Fibroblast of skin of right quadriceps (primary cell): ENCODE results near the gene SPSB4.
A peak's percentile ranks its signal among the peaks of the same experiment; 100 is the strongest.
"Not testable (repeated sequence)": the region's sequence is repeated elsewhere in the genome, so short reads cannot be mapped to it uniquely, and the experiment has no call there.

Source experiments
- DNase-seq: peaks from one replicate; pipeline ENCODE4 v3.0.0-alpha.2; 2013

Gene SPSB4

DNA sequence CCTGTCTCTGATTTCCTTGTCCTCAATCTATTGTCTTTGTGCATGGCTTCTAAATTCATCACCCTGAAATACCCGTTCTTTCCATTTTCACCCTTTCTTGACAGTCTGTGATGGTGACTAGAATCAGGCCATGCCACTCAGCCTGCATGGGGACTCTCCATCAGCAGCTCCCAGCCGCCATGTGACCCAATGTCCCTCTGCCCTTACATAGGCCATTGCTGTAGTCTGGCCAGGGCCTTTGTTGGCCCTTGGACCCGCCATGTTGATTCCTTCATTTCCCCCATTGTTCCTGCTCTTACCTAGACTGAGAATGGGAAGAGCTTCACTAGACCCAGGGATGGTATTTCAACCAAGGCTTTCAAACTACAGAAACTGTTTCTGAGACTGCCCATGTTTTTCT, 45.8 kb downstream of the SPSB4 start:
- no peak for DNase-seq

DNA sequence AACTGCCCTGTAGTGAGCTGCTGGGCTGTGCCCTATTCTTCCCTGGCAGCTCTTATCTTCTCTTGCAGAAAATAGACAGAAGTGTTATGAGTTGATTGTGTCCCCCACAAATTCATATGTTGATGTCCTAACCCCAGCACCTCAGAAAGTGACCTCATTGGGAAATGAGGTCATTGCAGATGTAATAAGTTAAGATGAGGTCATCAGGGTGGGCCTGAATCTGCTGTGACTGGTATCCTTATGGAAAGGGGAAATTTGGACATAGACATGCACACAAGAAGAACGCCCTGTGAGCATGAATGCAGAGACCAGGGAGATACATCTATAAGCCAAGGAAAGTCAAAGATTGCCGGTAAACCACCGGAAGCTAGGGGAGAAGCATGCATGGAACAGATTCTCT, 49.0 kb downstream of the SPSB4 start:
- no peak for DNase-seq

DNA sequence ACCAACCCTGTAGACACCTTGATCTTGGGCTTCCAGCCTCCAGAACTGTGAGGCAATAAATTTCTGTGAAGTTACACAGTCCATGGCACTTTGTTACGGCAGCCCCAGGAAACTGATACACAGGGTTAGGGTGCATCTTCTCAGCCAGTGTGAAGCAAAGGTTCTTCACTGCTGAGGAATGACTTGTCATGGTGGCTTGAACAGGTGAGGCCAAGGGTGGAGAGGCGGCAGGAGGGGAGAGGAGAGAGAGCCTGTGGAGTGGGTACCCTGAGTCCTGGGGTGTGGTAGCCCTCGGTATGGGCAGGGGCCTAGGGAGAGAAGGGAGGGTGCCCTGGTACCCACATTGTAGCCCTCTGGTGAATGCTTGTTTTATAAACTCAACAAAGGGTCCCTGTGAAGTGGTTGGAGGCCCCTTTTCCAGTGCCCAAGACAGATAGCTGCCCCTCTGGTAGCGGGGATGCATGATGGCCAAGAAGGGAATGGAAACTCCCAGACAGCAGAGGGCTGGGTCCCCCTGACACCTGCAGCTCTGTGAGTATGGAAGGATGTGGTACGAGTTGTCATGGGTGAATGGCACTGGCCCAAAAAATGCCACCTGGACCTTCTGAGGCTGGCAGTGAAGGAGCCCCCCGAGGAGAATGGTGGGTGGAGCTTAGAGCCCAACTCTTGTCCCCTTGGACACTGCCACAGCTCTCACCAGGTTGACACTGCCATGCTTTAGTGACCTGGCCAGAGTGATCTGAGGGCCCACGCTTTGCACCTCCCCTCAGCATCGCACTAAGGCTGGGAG, 49.6 kb downstream of the SPSB4 start:
- DNase-seq, result no peak

DNA sequence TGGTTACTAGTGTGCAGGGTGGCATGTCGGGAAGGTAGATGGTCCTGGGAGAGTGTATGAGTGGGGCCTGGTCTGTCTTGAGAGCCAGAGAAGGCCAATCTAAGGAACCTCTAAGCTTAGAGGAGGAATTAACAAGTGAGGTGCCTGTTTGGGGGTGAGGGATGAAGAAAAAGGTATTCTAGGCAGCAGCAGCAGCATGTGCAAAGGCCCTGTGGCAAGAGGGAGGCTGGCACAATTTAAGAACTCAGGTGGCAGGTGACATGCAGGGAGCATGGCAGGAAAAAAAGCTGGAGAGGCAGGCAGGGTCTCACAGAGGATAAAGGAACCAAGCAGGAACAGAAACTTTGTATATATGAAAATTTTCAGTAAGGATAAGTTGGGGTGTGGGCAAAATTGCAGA, 51.2 kb downstream of the SPSB4 start:
- no peak for DNase-seq

DNA sequence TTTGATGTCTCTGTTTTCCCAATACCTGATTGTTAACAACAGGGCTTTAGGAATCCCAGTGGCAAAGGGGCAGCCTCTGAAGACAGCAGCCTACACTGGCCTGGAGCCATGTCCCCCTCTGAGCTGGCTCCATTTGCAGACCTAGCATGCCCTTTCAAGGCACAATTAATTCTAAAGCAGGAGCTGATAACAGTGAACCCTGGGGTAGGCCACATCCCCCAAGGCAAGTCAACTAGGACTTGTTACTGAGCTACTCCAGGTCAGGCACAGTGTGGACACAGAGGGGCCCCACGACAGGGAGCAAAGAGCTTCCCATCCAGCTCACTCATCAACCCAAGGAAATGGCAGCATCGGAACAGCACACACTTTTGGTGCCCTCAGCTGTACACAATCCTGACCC, 51.9 kb downstream of the SPSB4 start:
- DNase-seq, result no peak

DNA sequence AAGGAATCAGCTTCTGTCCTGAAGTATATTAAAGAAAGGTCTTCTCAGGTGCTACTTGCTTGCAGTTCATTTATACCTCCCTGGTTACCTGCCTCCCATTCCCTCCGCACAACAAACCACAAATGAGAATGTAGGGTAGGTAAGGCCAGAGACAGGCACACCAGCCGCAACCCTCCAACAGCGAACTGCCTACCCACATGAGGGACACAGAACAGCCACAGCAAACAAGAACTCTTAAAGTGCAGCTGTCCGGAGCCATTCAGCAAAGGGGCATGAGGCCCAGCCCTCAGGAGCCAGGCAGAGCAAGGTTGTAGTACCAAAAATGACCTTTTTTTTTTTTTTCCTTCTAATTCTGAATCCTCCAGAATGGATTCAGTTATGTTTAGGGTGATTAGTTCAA, 52.4 kb downstream of the SPSB4 start:
- DNase-seq, result no peak

DNA sequence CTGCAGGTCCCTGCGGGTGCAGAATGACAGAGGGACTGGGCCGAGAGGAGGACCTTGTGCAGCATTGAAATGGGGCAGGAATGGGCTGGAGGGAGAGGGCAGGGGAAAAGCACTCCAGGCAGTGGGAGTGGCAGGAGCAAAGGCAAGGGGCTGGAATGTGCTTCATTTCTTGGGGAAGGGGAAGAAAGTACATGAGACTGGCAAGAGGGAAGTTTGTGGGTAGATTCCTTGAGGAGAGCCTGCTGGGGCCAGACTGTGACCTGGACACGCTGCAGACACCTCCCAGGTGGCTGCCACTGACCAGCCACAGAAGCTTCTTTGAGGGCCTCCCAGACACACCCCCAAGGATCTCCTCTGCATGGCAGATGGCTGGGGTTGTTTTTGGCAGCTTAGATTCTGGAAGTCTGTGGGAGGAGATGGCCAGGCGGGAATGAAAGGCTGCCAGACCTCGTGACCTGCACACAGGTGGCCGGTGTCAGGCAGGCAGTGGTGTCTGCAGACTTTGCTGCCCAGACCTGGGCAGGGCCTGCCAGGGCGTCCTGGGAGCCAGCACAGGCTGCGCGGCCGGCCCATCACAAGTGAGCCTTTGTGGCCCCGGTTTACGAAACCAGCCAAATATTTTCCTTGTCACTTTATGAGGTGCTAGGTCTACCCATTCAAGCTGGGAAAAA, 53.1 kb downstream of the SPSB4 start:
- no peak for DNase-seq

DNA sequence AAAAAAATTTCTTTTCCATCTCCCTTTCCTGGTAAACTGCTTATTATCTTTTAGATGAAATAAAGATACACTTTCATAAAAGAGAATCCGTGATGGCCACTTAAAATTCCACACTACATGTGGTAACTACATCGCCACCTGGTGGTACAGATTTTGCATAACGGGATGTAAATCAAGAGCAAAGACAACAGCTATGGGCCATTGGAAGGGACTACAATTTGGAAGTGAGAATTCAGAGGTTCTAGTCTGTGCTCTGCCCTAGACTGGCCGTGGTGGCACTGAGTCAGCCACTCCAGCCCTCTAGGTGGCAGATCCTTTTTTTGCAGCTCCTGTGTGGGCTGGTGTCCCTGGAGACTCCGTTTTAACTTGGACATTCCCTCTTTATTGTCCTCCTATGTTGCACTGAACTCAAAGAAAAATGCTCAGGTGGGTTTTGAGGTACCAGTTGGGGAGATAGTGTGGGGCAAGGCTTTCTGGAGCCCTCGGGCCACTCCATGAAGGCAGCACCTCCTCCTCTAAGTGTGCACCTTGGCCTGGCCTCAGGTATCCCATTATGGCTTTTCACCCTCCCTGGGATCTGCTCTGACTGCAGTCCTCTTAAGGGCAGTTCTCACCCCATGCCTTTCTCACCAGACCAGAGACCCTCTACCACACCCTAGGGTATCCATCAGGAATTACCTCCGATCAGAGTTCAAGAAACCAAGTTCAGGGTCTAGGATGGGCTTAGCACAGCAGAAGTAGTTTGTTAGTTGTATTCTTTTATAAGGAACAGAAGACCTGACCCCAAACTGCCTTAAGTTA, 54.9 kb downstream of the SPSB4 start:
- peak; percentile 73 for DNase-seq

DNA sequence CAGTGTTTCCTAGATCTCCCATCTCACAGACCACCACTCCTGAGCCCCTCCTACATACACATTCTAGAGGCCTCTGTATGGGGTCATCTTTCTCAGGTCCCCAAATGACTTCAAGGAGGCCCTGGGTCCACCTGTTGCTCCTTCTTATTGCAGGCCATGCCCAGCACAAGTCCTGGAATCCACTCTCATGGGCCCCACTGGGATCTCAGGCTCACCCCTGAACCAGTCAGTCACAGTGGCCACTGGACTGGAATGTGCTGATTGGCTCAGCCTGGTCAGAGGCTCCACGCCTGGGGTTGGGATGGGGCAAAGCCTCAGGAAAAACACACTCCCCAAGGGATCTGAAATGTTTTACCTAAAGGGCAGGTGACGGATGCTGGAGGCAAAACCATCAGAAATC, 55.7 kb downstream of the SPSB4 start:
- no peak for DNase-seq

DNA sequence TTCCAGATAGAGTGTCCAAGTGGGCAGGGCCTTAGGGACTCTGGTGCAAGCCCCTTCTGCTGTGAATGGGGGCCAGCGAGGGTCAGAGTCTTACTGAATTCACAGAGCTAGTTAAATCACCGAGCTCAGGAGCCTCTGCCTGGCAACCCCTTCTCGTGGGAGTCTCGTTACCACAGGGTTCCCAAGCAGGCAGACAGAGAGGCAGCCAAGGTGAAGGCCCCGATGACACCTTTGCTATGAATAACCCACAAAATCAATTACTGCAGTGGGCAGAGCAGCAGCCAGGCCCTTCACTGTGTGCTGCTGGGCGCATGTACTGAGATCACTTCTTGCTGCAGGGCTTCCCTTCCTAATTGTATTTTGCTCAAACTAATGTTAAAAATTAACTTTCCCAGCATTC, 56.9 kb downstream of the SPSB4 start:
- no peak for DNase-seq

DNA sequence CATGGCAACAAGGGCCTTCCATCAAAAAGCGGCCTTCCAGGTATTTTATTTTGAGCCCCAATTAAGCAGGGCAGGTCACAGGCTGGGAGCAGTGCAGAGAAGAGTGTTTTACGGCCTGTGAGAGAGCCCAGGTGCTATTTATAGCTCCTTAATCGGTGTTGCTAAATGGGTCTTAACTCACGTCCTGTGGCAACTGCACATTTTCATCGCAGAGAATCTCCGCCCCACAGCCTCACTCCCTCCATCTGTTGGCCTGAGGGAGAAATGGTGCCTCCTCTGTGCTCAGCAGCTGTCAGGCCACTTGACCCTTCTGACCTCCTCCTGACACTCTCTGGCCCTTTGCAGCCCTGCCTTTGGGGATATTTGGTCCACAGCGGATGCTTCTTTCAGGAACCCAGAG, 58.6 kb downstream of the SPSB4 start:
- no peak for DNase-seq

DNA sequence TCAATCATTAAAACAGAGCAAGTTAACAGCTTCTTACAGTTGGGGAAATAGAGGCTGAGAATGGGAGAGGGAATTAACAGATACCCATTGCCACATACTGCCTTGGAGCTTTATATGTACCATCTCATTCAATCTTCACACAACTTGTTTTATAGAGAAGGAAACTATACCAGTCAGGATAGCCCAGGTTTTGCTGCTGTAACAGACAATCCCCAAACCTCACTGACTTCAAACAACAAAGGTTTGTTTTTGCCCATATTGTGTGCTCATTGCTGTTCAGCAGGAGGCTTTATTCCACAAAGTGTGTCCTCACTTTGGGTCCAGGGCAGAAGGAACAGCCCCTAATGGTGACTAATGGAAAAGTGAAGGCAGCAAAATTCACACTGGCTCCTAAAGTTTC, 59.2 kb downstream of the SPSB4 start:
- no peak for DNase-seq

DNA sequence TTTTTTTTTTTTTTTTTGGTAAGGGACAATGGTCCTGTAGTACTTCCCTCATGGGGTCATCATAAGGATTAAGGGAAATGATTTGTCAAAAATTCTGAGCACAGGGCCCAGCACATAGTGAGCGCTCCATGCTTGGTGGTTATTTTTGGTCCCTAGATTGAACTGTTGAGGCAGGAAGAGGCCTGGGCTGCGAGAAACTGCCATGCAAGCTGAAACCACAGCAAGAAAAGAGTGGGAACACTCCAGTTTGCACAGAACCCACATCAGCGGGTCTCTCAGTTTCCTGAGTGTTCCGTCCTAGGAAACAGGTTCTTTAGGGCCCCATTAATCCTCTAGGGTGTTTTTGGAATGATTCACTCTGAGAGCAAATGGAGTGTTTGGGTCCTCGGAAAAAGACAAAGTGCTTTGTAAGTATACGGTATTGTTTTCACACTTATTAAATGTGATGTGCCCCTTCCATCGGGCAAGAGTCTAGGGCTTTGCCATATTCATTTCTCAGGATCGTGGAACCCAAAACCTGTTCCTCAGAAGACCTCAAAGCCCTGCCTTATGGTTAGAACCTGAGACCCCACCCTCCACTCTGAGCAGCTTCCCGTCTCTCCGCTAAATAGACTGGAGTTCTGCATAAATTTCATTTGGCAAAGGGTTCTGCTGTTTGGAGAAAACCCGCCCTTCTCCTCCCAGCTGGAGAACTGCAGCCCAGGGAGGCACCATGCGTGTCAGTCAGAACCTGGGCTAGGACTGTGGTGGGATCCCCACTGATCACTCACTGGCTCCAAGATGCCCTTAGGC, 60.4 kb downstream of the SPSB4 start:
- no peak for DNase-seq

DNA sequence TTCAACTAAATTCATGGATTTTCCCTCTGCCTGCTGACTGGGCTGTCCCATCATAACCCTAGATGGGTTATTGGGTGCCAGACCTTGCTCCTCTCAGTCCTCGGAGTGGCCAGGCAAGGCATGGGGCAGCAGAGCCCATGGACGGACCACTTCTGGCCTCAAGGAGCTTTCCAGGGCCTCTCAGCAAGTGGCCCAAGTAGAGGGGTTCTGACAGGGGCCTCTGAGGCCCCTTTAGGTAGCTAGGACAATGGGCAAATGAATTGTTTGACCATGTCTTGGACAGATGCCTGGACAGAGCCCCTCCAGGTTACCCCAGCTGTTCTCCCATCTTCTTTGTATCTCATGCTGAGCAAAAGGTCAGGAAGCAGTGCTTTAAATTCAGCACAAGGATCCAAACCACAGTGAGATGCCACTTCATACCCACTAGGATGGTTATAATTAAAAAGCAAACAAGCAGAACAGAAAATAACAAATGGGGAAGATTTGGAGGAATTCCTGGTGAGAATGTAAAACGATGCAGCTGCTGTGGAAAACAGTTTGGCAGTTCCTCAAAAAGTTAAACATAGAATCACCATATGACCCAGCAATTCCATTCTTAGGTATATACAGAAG, 61.6 kb downstream of the SPSB4 start:
- no peak for DNase-seq

DNA sequence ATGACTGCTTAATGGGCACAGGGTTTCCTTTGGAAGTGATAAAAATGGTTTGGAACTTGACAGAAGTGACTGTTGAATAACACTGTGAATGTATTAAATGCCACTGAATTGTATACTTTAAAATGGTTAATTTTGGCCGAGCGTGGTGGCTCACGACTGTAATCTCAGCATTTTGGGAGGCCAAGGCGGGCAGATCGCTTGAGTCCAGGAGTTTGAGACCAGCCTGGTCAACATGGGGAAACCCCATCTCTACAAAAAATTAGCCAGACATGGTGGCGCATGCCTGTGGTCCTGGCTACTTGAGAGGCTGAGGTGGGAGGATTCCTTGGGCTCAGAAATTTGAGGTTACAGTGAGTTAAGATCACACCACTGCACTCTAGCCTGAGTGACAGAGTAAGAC, 62.5 kb downstream of the SPSB4 start:
- not testable (repeated sequence) for DNase-seq

DNA sequence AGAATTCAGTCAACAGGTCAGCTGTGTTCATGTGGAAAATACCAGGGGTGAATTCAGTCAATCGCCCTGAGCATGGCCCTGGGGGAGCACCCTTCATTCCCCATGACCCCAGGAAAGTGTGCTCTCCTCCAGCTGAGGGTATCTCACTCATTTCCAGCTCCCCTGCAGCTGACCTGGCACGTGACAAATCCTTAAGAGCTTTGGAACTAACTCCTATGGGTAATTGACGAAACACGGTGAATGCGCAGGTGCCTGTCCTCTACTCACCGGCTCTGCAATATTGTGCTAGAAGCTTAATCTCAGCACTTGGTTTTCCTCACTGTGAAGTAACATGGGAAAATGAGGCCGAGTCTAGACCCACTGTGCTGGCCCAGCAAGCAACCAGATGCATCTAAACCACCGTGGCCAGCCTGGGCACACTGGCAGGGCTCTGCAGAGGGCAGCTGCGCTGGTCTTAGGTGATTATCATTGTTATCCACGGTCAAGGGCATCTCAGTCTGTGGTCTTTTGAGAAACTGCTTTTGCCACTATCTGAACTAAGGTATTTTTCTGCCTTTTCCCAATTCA, 63.1 kb downstream of the SPSB4 start:
- DNase-seq, result no peak

DNA sequence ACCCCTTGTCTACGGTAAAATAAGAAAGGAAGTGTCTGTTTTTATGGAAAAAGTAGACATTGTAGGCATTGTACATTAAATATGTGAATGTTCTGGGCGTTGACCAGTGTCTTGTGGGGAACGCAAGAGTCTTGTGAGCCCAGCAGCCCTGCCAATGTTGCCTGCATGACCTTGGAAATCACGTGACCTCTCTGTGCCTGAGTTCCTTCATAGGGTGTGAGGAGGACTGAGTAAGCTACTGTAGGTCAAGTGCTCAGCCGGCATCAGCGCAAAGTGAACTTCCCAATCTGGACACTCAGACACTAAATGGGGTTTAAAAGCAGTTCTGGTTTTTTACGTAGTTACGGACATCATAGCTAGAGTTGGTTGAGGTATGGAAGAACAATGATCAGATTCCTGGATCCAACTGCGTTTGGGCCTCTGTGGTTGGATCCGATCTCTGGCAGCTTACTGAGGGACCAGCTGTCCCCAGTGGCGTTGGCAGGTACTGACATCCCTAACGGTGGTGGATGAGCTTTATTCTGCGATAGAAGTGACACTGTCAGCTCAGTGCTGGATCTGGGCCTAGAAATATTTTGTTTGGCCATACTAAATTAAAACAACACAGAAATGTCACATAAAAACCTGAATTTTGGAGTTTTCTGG, 63.8 kb downstream of the SPSB4 start:
- no peak for DNase-seq

DNA sequence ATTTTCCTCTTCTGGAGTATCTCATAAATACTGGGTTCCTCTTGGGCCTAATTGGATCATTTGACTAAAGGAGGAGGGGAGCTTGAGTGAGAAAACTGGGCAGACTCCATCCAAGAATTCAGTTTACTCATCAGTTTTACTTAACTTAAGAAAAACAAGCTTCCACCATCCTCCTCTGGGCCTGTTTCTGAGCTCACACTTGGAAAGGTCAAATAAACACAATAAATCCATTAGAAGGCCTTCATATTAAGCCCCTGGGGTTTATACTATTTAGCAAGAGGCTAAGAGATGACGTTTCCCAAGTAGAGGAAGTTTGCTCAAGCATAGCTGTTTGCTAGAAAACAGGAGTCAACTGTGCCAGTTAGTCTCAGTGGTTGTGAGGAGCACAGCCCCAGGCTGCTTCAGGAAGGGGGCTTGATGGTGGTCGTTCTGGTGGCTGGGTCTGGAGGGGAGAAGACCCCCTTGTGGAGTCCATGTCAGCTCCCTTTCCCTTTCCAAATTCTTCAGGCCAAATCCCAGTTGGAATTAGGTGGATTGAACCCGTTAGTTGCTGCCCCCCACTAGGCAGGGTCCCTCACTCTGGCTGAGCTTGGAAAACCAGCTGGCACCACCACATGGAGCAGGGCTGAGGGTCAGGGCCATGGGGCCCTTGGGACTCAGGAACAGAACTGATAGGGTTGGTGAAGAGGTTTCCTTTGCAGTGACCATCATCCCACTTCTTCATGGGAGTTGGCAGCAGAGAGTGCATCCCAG, 64.8 kb downstream of the SPSB4 start:
- DNase-seq, result no peak

DNA sequence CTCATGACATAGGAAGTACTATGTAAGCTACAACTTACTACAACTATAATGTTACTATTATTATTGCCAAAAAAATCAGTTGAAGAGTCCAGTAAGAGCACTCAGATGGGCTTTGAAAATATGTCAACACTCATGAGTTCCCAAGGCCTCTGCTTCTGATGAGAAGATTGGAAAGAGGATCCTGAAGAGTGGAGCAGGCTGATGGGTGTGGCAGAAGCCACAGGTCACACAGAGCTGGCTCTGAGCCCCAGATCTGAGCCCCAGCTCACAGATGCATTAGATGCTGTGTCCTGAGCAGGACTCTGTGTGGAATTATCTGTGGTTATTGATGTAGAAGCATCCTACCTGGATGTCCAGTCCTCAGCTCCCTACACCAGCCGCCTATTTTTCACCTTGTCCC, 65.6 kb downstream of the SPSB4 start:
- no peak for DNase-seq

DNA sequence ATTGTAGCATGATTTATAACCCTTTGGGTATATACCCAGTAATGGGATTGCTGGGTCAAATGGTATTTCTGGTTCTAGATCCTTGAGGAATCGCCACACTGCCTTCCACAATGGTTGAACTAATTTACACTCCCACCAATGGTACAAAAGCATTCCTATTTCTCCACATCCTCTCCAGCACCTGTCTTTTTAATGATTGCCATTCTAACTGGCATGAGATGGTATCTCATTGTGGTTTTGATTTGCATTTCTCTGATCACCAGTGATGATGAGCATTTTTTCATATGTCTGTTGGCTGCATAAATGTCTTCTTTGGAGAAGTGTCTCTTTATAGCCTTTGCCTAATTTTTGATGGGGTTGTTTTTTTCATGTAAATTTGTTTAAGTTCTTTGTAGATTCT, 66.8 kb downstream of the SPSB4 start:
- not testable (repeated sequence) for DNase-seq

DNA sequence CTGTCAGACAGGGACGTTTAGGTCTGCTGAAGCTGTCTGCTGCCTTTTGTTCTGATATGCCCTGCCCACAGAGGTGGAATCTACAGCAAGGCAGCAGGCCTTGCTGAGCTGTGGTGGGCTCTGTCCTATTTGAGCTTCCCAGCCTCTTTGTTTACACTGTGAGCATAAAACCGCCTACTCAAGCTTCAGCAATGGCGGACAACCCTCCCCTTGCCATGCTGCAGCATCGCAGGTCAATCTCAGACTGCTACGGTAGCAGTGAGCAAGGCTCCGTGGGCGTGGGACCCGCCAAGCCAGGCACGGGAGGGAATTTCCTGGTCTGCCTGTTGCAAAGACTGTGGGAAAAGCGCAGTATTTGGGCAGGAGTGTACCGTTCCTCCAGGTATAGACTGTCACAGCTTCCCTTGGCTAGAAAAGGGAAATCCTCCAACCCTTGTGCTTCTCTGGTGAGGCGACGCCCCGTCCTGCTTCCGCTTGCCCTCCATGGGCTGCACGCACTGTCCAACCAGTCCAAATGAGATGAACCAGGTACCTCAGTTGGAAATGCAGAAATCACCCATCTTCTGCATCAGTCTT, 71.4 kb downstream of the SPSB4 start:
- no peak for DNase-seq
